Activated T-cell treated with anti-CD3 and anti-CD28 coated beads, Interleukin-2, amount 50 U/mL, for 72 hours (primary cell): ENCODE results near the gene NXPH4. TPM values are rescaled to one million over a fixed set of nuclear protein-coding genes. Genes with fewer than 3 reads are reported as not detected.
A peak's percentile ranks its signal among the peaks of the same experiment; 100 is the strongest.

Experiments used
- ATAC-seq, 2 donors: fragments of 150-1000 bp; cut with Tn5 transposase; replicated peaks in 1 of 2; 2 replicates each; pipeline ENCODE4 v1.10.0; 2021; ENCODE audit warnings: moderate library complexity in 2 of 2, mild to moderate bottlenecking in 1 of 2
- DNase-seq, 2 donors: peaks; one replicate each; pipeline ENCODE4 v3.0.0; 2021 to 2022; ENCODE audit warnings: mixed read lengths in 1 of 2
- H3K27ac Mint-ChIP-seq: one replicate; pipeline ENCODE4 v1.8.0; 2022; ENCODE audit warnings: mild to moderate bottlenecking, moderate library complexity, mixed read lengths
- H3K27me3 Mint-ChIP-seq: one replicate; pipeline ENCODE4 v1.8.0; 2022; ENCODE audit warnings: low read depth, mixed read lengths
- H3K36me3 Mint-ChIP-seq, 2 donors: one replicate each; pipeline ENCODE4 v1.8.0; 2022; ENCODE audit warnings: mixed read lengths in 2 of 2, mild to moderate bottlenecking in 1 of 2; ENCODE audit not compliant: insufficient read depth in 2 of 2
- H3K4me1 Mint-ChIP-seq: one replicate; pipeline ENCODE4 v1.8.0; 2022; ENCODE audit warnings: low read depth, mixed read lengths
- H3K4me3 Mint-ChIP-seq, 2 donors: one replicate each; pipeline ENCODE4 v1.8.0; 2022; ENCODE audit warnings: mild to moderate bottlenecking in 2 of 2, mixed read lengths in 2 of 2, moderate library complexity in 2 of 2
- H3K9me3 Mint-ChIP-seq, 2 donors: one replicate each; pipeline ENCODE4 v1.8.0; 2022; ENCODE audit warnings: mixed read lengths in 2 of 2
- total RNA-seq, 2 donors: library from RNA; stranded (reverse); gene quantifications; one replicate each; pipeline ENCODE4 v1.2.3, GENCODE V29; 2022

Gene NXPH4
- total RNA-seq, 2 donors from 2014 or later, result 1.5 to 2.3 TPM

- H3K4me3 Mint-ChIP-seq, result peak within 1 kb of the TSS; percentile 93 to 100
- no peaks in the 10 kb centered on the region for H3K9me3 Mint-ChIP-seq
- H3K27me3 Mint-ChIP-seq, result peaks cover 29% of the 10 kb centered on the region
- peak; percentile 93 to 94 for DNase-seq
- peak within 1 kb of the TSS; percentile 100 for H3K27ac Mint-ChIP-seq
- H3K36me3 Mint-ChIP-seq, result peaks cover 31 to 37% of the 10 kb centered on the region in 2 donors
- peak; percentile 62 to 68 for ATAC-seq
- H3K4me1 Mint-ChIP-seq, result peaks cover 77% of the 10 kb centered on the region
Measured at GRCh38 chr12:57229634-57230380, 13.2 kb downstream of the NXPH4 start, which contains the start of gene SHMT2. TSS of gene SHMT2 (plus strand) at chr12:57229711. CDS start at chr12:57229779, 68 bp downstream.

GRCh38 chr12:57230381-57231155, 14.0 kb downstream of the NXPH4 start:
- Mint-ChIP-seq H3K4me1 (peaks cover 70% of the 10 kb centered on the region), H3K27me3 (peaks cover 22% of the 10 kb centered on the region), H3K9me3 (no peaks in the 10 kb centered on the region), H3K36me3 (peaks cover 31 to 37% of the 10 kb centered on the region in 2 donors), H3K4me3 (peak overlapping the region; percentile 93 to 100), H3K27ac (peak overlapping the region; percentile 100)
- DNase-seq, result peak in 1 of 2 donors; percentile 1
- ATAC-seq, result no peak

GRCh38 chr12:57231276-57232021, 14.9 kb downstream of the NXPH4 start:
- peak overlapping the region; percentile 93 to 100 for H3K4me3 Mint-ChIP-seq
- DNase-seq (no peak), ATAC-seq (no peak)
- no peak overlapping the region for H3K27ac Mint-ChIP-seq
- peaks cover 69% of the 10 kb centered on the region for H3K4me1 Mint-ChIP-seq
- peaks cover 31 to 37% of the 10 kb centered on the region in 2 donors for H3K36me3 Mint-ChIP-seq
- H3K27me3 Mint-ChIP-seq, result peaks cover 13% of the 10 kb centered on the region
- H3K9me3 Mint-ChIP-seq, result no peaks in the 10 kb centered on the region

GRCh38 chr12:57232156-57232756, 15.7 kb downstream of the NXPH4 start:
- Mint-ChIP-seq H3K36me3 (peaks cover 31 to 37% of the 10 kb centered on the region in 2 donors), H3K4me1 (peaks cover 71% of the 10 kb centered on the region), H3K27me3 (peaks cover 11% of the 10 kb centered on the region), H3K9me3 (no peaks in the 10 kb centered on the region), H3K4me3 (peak overlapping the region; percentile 93 to 100), H3K27ac (no peak overlapping the region)
- DNase-seq (no peak), ATAC-seq (no peak)

- Mint-ChIP-seq H3K36me3 (peaks cover 31 to 37% of the 10 kb centered on the region in 2 donors), H3K9me3 (no peaks in the 10 kb centered on the region), H3K4me1 (peaks cover 75% of the 10 kb centered on the region), H3K27me3 (peaks cover 14% of the 10 kb centered on the region), H3K4me3 (peak overlapping the region in 1 of 2 donors; percentile 29), H3K27ac (no peak overlapping the region)
- peak in 1 of 2 donors; percentile 1 for DNase-seq
- no peak for ATAC-seq
Measured at GRCh38 chr12:57233357-57234232, 17.0 kb downstream of the NXPH4 start.

- Mint-ChIP-seq H3K4me1 (peaks cover 74% of the 10 kb centered on the region), H3K27me3 (peaks cover 19% of the 10 kb centered on the region), H3K4me3 (peak overlapping the region in 1 of 2 donors; percentile 29), H3K27ac (peak overlapping the region; percentile 21), H3K36me3 (peaks cover 31 to 40% of the 10 kb centered on the region in 2 donors), H3K9me3 (no peaks in the 10 kb centered on the region)
- DNase-seq (no peak), ATAC-seq (no peak)
Measured at GRCh38 chr12:57234233-57234570, 17.6 kb downstream of the NXPH4 start.

GRCh38 chr12:57234571-57235016, 18.0 kb downstream of the NXPH4 start:
- ATAC-seq (no peak), DNase-seq (peak in 1 of 2 donors; percentile 0)
- Mint-ChIP-seq H3K4me1 (peaks cover 75% of the 10 kb centered on the region), H3K27me3 (peaks cover 19% of the 10 kb centered on the region), H3K4me3 (peak overlapping the region in 1 of 2 donors; percentile 29), H3K9me3 (no peaks in the 10 kb centered on the region), H3K36me3 (peaks cover 33 to 41% of the 10 kb centered on the region in 2 donors), H3K27ac (peak overlapping the region; percentile 21)

- no peaks in the 10 kb centered on the region for H3K9me3 Mint-ChIP-seq
- H3K27me3 Mint-ChIP-seq, result peaks cover 19% of the 10 kb centered on the region
- DNase-seq, result peak in 1 of 2 donors; percentile 12
- no peak for ATAC-seq
- no peak overlapping the region for H3K4me3 Mint-ChIP-seq
- H3K27ac Mint-ChIP-seq, result no peak overlapping the region
- peaks cover 78% of the 10 kb centered on the region for H3K4me1 Mint-ChIP-seq
- H3K36me3 Mint-ChIP-seq, result peaks cover 28 to 38% of the 10 kb centered on the region in 2 donors
Measured at GRCh38 chr12:57235017-57235727, 18.6 kb downstream of the NXPH4 start.

GRCh38 chr12:57235728-57236131, 19.1 kb downstream of the NXPH4 start:
- Mint-ChIP-seq H3K4me1 (peaks cover 78% of the 10 kb centered on the region), H3K27me3 (peaks cover 23% of the 10 kb centered on the region), H3K36me3 (peaks cover 26 to 38% of the 10 kb centered on the region in 2 donors), H3K4me3 (no peak overlapping the region), H3K9me3 (no peaks in the 10 kb centered on the region), H3K27ac (no peak overlapping the region)
- DNase-seq (no peak), ATAC-seq (no peak)

GRCh38 chr12:57236201-57236924, 19.8 kb downstream of the NXPH4 start:
- peak overlapping the region in 1 of 2 donors; percentile 31 for H3K4me3 Mint-ChIP-seq
- H3K9me3 Mint-ChIP-seq, result no peaks in the 10 kb centered on the region
- peaks cover 30% of the 10 kb centered on the region for H3K27me3 Mint-ChIP-seq
- no peak overlapping the region for H3K27ac Mint-ChIP-seq
- H3K36me3 Mint-ChIP-seq, result peaks cover 22 to 34% of the 10 kb centered on the region in 2 donors
- ATAC-seq (no peak), DNase-seq (peak in 1 of 2 donors; percentile 39)
- H3K4me1 Mint-ChIP-seq, result peaks cover 78% of the 10 kb centered on the region
